Fibroblast of lung (primary cell): ENCODE results near the gene SPOCK1. TPM values are rescaled to one million over a fixed set of nuclear protein-coding genes. Genes with fewer than 3 reads are reported as not detected.

Experiments used
- DNase-seq, 2 donors: peaks; one replicate each; pipeline versions ENCODE4 v3.0.0 to v3.0.0-alpha.2; 2010; ENCODE audit warnings: low read depth in 2 of 2
- H2AFZ ChIP-seq: 2 replicates; pipeline ENCODE4 v1.5.1; 2012; ENCODE audit warnings: low read length, control low read depth, inconsistent platforms
- H3K27ac ChIP-seq: 2 replicates; pipeline ENCODE4 v1.5.1; 2011; ENCODE audit warnings: low read length, control low read depth; ENCODE audit not compliant: insufficient read depth
- H3K27me3 ChIP-seq: 2 replicates; pipeline ENCODE4 v1.5.1; 2011; ENCODE audit warnings: mild to moderate bottlenecking, low read length; ENCODE audit not compliant: control insufficient read depth, insufficient read depth
- H3K36me3 ChIP-seq: 2 replicates; pipeline ENCODE4 v1.5.1; 2011; ENCODE audit warnings: low read length; ENCODE audit not compliant: control insufficient read depth, insufficient read depth
- H3K4me1 ChIP-seq: 2 replicates; pipeline ENCODE4 v1.5.1; 2011; ENCODE audit warnings: low read length; ENCODE audit not compliant: control insufficient read depth, insufficient read depth; ENCODE audit errors: extremely low read depth
- H3K4me2 ChIP-seq: 2 replicates; pipeline ENCODE4 v1.5.1; 2011; ENCODE audit warnings: low read length, control low read depth; ENCODE audit not compliant: insufficient read depth; ENCODE audit errors: extremely low read depth
- H3K4me3 ChIP-seq, 4 experiments: fragments of 200-600 bp in 1 of 4; sonication (generic) in 1 of 4; replicated peaks in 1 of 4; 2 replicates each; pipeline ENCODE4 v1.5.1; 2011 to 2016; ENCODE audit warnings: low read length in 4 of 4, low read depth in 3 of 4, mild to moderate bottlenecking in 3 of 4, control low read depth in 2 of 4, inconsistent platforms in 1 of 4, mixed read lengths in 1 of 4; ENCODE audit not compliant: insufficient read depth in 1 of 4; ENCODE audit errors: control extremely low read depth in 1 of 4
- H3K79me2 ChIP-seq: 2 replicates; pipeline ENCODE4 v1.5.1; 2012; ENCODE audit warnings: mild to moderate bottlenecking, low read length, inconsistent platforms; ENCODE audit not compliant: control insufficient read depth, insufficient read depth
- H3K9ac ChIP-seq: 2 replicates; pipeline ENCODE4 v1.5.1; 2011; ENCODE audit warnings: mild to moderate bottlenecking, low read length, control low read depth; ENCODE audit not compliant: insufficient read depth
- H3K9me3 ChIP-seq: 2 replicates; pipeline ENCODE4 v1.5.1; 2012; ENCODE audit warnings: low read depth, low read length; ENCODE audit not compliant: control insufficient read depth, insufficient read depth
- H4K20me1 ChIP-seq: 2 replicates; pipeline ENCODE4 v1.5.1; 2011; ENCODE audit warnings: low read length; ENCODE audit not compliant: control insufficient read depth, insufficient read depth; ENCODE audit errors: extremely low read depth
- CTCF ChIP-seq, 2 donors: IDR thresholded peaks in 1 of 2; conservative IDR thresholded peaks in 1 of 2; 1 replicate in 1 of 2; 2 replicates in 1 of 2; pipeline ENCODE4 v1.5.1; 2011 to 2012; ENCODE audit warnings: low read length in 2 of 2, control low read depth in 1 of 2, inconsistent platforms in 1 of 2, low read depth in 1 of 2, mild to moderate bottlenecking in 1 of 2
- EZH2 ChIP-seq: IDR thresholded peaks from 2 replicates; pipeline ENCODE4 v1.5.1; 2012; ENCODE audit warnings: low read length, control low read depth, mild to moderate bottlenecking; ENCODE audit errors: missing control alignments
- polyA plus RNA-seq, 2 donors: library from polyadenylated mRNA; depleted of rRNA in 1 of 2; stranded (reverse) in 1 of 2; unstranded in 1 of 2; fragments of >200 nt; gene quantifications; 2 replicates each; pipeline ENCODE4 v1.2.1, GENCODE V29; 2011 to 2012; ENCODE audit warnings: missing spikeins in 1 of 2
- total RNA-seq: library from RNA; depleted of rRNA; stranded (reverse); fragments of >200 nt; gene quantifications from 2 replicates; pipeline ENCODE4 v1.2.1, GENCODE V29; 2014

The SPOCK1 gene
- total and polyA plus RNA-seq, 2 donors (not counting 1 experiment from before 2014, with no cell fraction given), result 11.1 to 34.9 TPM

GRCh38 chr5:137303509-137303908, 195.6 kb downstream of the SPOCK1 start:
- H2AFZ ChIP-seq, result no peak overlapping the region
- TF ChIP-seq EZH2 (no peak), CTCF (conservative IDR thresholded peaks at IDR 0.05 in 1 of 2, IDR thresholded peaks at IDR 0.05 in 1 of 2; ENCODE audit: low read depth in 1 of 2, low read length in 2 of 2) (no peak)
- no peaks in the 10 kb centered on the region for H3K36me3 ChIP-seq
- no peaks in the 10 kb centered on the region for H3K9me3 ChIP-seq
- no peaks in the 10 kb centered on the region for H3K79me2 ChIP-seq
- DNase-seq, result no peak
- peaks cover 8% of the 10 kb centered on the region for H3K4me1 ChIP-seq
- no peak overlapping the region for H3K9ac ChIP-seq
- H4K20me1 ChIP-seq, result no peaks in the 10 kb centered on the region
- H3K4me3 ChIP-seq, result no peak overlapping the region
- H3K27me3 ChIP-seq, result no peaks in the 10 kb centered on the region
- no peak overlapping the region for H3K4me2 ChIP-seq
- no peak overlapping the region for H3K27ac ChIP-seq

GRCh38 chr5:137300411-137301240, 198.5 kb downstream of the SPOCK1 start:
- H3K9ac ChIP-seq, result no peak overlapping the region
- peaks cover 6% of the 10 kb centered on the region for H3K4me1 ChIP-seq
- TF ChIP-seq EZH2 (no peak), CTCF (conservative IDR thresholded peaks at IDR 0.05 in 1 of 2, IDR thresholded peaks at IDR 0.05 in 1 of 2; ENCODE audit: low read depth in 1 of 2, low read length in 2 of 2) (no peak)
- H3K27me3 ChIP-seq, result no peaks in the 10 kb centered on the region
- DNase-seq, result peak; percentile 41 to 85
- H3K4me3 ChIP-seq, result no peak overlapping the region
- no peak overlapping the region for H3K27ac ChIP-seq
- H2AFZ ChIP-seq, result no peak overlapping the region
- no peaks in the 10 kb centered on the region for H4K20me1 ChIP-seq
- H3K4me2 ChIP-seq, result peak overlapping the region; percentile 25
- no peaks in the 10 kb centered on the region for H3K9me3 ChIP-seq
- no peaks in the 10 kb centered on the region for H3K36me3 ChIP-seq
- H3K79me2 ChIP-seq, result no peaks in the 10 kb centered on the region

GRCh38 chr5:137296213-137296781, 202.8 kb downstream of the SPOCK1 start:
- no peak overlapping the region for H3K4me3 ChIP-seq
- no peaks in the 10 kb centered on the region for H3K79me2 ChIP-seq
- H3K27ac ChIP-seq, result no peak overlapping the region
- no peaks in the 10 kb centered on the region for H3K36me3 ChIP-seq
- H3K9me3 ChIP-seq, result no peaks in the 10 kb centered on the region
- no peaks in the 10 kb centered on the region for H4K20me1 ChIP-seq
- no peak overlapping the region for H3K4me2 ChIP-seq
- TF ChIP-seq CTCF (conservative IDR thresholded peaks at IDR 0.05 in 1 of 2, IDR thresholded peaks at IDR 0.05 in 1 of 2; ENCODE audit: low read depth in 1 of 2, low read length in 2 of 2) (no peak), EZH2 (no peak)
- DNase-seq, result peak in 1 of 2 donors; percentile 89
- H3K4me1 ChIP-seq, result peaks cover 6% of the 10 kb centered on the region
- H2AFZ ChIP-seq, result no peak overlapping the region
- H3K9ac ChIP-seq, result no peak overlapping the region
- no peaks in the 10 kb centered on the region for H3K27me3 ChIP-seq
